ENCODE measurements around the gene TADA2A.

Gene TADA2A

DNA sequence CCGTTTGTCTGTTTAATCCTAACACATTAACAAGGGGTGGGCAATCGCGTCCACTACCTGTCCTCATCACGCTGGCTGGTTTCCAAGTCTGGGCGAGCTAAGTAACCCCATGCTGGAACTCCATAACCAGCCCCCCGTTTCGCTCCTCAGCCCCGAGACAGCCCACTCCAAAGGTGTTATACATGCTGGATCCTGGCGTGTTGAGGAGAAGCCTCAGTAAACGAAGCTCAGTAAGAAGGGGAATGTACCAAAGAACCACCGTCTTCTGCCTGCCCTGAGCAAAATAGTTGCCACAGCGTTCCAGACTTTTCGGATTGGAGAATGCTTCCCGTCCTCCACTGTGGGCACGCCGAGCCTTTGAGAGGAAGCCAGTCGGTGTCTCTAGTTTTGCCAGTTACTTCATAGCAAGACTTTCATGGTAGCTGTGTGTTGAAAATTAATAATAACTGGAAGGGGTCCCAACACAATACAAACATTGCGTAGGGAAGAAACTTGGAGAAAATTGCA is 47.0 kb upstream of the TADA2A start:
- Histone ChIP-seq H3K27ac (ENCODE audit: low read length) (peak overlapping the region; percentile 61), H3K4me3 (ENCODE audit: low read length) (peak overlapping the region; percentile 72)

DNA sequence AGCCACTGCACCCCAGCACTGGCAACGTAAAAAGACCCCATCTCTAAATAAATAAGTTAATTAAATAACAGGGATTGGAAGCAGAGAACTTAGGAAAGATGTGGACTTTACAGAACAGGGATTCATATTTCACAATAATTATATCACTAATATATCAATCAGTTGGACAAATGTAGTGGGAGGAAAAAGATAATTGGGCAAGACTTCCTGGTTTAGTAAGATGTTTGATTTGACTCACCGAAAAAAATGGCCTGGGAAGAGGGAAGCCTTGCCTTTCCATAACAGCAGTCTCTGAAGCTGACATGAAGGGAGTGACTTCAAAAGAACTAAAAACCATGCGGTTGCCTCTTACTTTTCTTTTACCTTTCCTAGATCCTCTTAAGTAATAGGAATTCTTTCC is 46.1 kb upstream of the TADA2A start:
- Histone ChIP-seq H3K36me3 (replicated peaks; ENCODE audit: low read depth, low read length) (peaks cover 3% of the 10 kb centered on the region), H3K4me3 (ENCODE audit: low read length) (no peak overlapping the region), H3K9me3 (ENCODE audit: insufficient read depth, low read length) (no peaks in the 10 kb centered on the region), H4K20me1 (ENCODE audit: insufficient read depth, low read length) (peaks cover 4% of the 10 kb centered on the region; the same call in 1 of the 2 replicates), H3K27ac (ENCODE audit: low read length) (no peak overlapping the region), H3K79me2 (ENCODE audit: low read length) (peaks cover 33% of the 10 kb centered on the region), H3K4me2 (ENCODE audit: low read length) (no peak overlapping the region), H2AFZ (ENCODE audit: low read depth, low read length) (no peak overlapping the region), H3K4me1 (ENCODE audit: low read length) (peaks cover 14% of the 10 kb centered on the region), H3K27me3 (ENCODE audit: low read depth, low read length) (no peaks in the 10 kb centered on the region), H3K9ac (ENCODE audit: low read length) (no peak overlapping the region)
- TF ChIP-seq, protein P1, sequence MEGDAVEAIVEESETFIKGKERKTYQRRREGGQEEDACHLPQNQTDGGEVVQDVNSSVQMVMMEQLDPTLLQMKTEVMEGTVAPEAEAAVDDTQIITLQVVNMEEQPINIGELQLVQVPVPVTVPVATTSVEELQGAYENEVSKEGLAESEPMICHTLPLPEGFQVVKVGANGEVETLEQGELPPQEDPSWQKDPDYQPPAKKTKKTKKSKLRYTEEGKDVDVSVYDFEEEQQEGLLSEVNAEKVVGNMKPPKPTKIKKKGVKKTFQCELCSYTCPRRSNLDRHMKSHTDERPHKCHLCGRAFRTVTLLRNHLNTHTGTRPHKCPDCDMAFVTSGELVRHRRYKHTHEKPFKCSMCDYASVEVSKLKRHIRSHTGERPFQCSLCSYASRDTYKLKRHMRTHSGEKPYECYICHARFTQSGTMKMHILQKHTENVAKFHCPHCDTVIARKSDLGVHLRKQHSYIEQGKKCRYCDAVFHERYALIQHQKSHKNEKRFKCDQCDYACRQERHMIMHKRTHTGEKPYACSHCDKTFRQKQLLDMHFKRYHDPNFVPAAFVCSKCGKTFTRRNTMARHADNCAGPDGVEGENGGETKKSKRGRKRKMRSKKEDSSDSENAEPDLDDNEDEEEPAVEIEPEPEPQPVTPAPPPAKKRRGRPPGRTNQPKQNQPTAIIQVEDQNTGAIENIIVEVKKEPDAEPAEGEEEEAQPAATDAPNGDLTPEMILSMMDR (IDR thresholded peaks at IDR 0.05; ENCODE audit: low read depth, low read length): no peak
- TF ChIP-seq EZH2phosphoT487 (IDR thresholded peaks at IDR 0.05; ENCODE audit: low read depth): no peak

More for the DNA sequence above, 47.0 kb upstream of the TADA2A start:
- H3K36me3 ChIP-seq (replicated peaks; ENCODE audit: low read depth, low read length): peaks cover 3% of the 10 kb centered on the region
- H3K9ac ChIP-seq (ENCODE audit: low read length): peak overlapping the region; percentile 77
- no peaks in the 10 kb centered on the region for H3K9me3 ChIP-seq (ENCODE audit: insufficient read depth, low read length)
- peaks cover 14% of the 10 kb centered on the region for H3K4me1 ChIP-seq (ENCODE audit: low read length)
- H2AFZ ChIP-seq (ENCODE audit: low read depth, low read length): peak overlapping the region; percentile 28; the same call in 1 of the 2 replicates
- peaks cover 42% of the 10 kb centered on the region for H3K79me2 ChIP-seq (ENCODE audit: low read length)
- no peaks in the 10 kb centered on the region for H3K27me3 ChIP-seq (ENCODE audit: low read depth, low read length)
- no peak for TF ChIP-seq EZH2phosphoT487 (IDR thresholded peaks at IDR 0.05; ENCODE audit: low read depth)
- TF ChIP-seq, protein P1 (IDR thresholded peaks at IDR 0.05; ENCODE audit: low read depth, low read length): no peak
- H3K4me2 ChIP-seq (ENCODE audit: low read length): peak overlapping the region; percentile 80
- H4K20me1 ChIP-seq (ENCODE audit: insufficient read depth, low read length): peaks cover 4% of the 10 kb centered on the region; the same call in 1 of the 2 replicates

DNA sequence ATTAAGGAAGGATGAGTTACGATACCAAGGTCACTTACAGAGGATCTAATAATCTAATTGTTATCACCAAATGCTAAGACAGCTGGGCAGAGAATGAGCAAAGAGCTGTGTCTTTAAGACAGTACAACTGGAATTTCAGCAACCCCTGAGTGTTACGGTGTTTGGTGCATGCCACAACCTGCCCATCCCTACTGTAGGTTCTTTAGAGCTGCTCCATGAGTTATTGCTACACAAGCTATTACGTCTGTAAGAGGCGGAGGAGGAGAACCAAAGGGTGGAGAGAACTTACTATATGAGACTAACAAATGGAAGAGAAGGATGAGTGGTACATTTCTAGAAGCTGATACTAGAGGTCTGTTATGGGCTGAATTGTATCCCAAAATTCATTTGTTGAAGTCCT is 45.1 kb upstream of the TADA2A start:
- H3K4me2 ChIP-seq (ENCODE audit: low read length): no peak overlapping the region
- H3K9me3 ChIP-seq (ENCODE audit: insufficient read depth, low read length): no peaks in the 10 kb centered on the region
- TF ChIP-seq, protein P1 (IDR thresholded peaks at IDR 0.05; ENCODE audit: low read depth, low read length): no peak
- no peak for TF ChIP-seq EZH2phosphoT487 (IDR thresholded peaks at IDR 0.05; ENCODE audit: low read depth)
- H3K27ac ChIP-seq (ENCODE audit: low read length): no peak overlapping the region
- peaks cover 3% of the 10 kb centered on the region for H3K36me3 ChIP-seq (replicated peaks; ENCODE audit: low read depth, low read length)
- H3K4me1 ChIP-seq (ENCODE audit: low read length): peaks cover 14% of the 10 kb centered on the region
- H3K79me2 ChIP-seq (ENCODE audit: low read length): peaks cover 24% of the 10 kb centered on the region
- H3K27me3 ChIP-seq (ENCODE audit: low read depth, low read length): no peaks in the 10 kb centered on the region
- H4K20me1 ChIP-seq (ENCODE audit: insufficient read depth, low read length): peaks cover 4% of the 10 kb centered on the region; the same call in 1 of the 2 replicates
- H3K9ac ChIP-seq (ENCODE audit: low read length): no peak overlapping the region
- H3K4me3 ChIP-seq (ENCODE audit: low read length): no peak overlapping the region
- no peak overlapping the region for H2AFZ ChIP-seq (ENCODE audit: low read depth, low read length)

DNA sequence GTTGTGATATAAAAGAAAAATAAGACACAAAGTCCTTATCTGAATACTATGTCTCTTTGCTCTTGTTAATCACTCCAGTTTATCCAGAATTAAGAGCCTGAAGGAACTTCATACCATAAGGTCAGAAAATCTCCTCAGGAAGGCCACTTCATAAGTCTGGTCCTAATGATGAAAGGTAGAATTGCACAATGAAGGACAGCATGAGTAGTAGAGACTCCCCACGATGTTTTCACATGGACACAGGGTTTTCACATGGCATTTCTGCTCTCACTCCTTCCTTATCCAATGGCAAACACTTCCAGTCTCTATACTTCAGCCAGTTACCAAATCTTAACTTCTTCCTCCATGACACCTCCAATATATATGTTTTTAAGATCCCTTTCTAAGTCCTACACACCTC is 41.1 kb upstream of the TADA2A start:
- no peaks in the 10 kb centered on the region for H3K36me3 ChIP-seq (replicated peaks; ENCODE audit: low read depth, low read length)

More for the DNA sequence above, 41.1 kb upstream of the TADA2A start:
- Histone ChIP-seq H3K4me2 (ENCODE audit: low read length) (no peak overlapping the region), H3K27ac (ENCODE audit: low read length) (no peak overlapping the region), H3K27me3 (ENCODE audit: low read depth, low read length) (no peaks in the 10 kb centered on the region), H3K9me3 (ENCODE audit: insufficient read depth, low read length) (no peaks in the 10 kb centered on the region), H4K20me1 (ENCODE audit: insufficient read depth, low read length) (no peaks in the 10 kb centered on the region), H3K9ac (ENCODE audit: low read length) (no peak overlapping the region), H3K79me2 (ENCODE audit: low read length) (no peaks in the 10 kb centered on the region), H3K4me3 (ENCODE audit: low read length) (no peak overlapping the region), H2AFZ (ENCODE audit: low read depth, low read length) (no peak overlapping the region), H3K4me1 (ENCODE audit: low read length) (no peaks in the 10 kb centered on the region)
- TF ChIP-seq, protein P1 (IDR thresholded peaks at IDR 0.05; ENCODE audit: low read depth, low read length): no peak
- no peak for TF ChIP-seq EZH2phosphoT487 (IDR thresholded peaks at IDR 0.05; ENCODE audit: low read depth)
